22Rv1 (cell line): Measurements from ENCODE around the gene VWA8.

Experiments used
- ZFX ChIP-seq: fragments of 450-650 bp; IDR thresholded peaks from 2 replicates; pipeline ENCODE4 v1.6.1; 2017; ENCODE audit warnings: antibody characterized with exemption, borderline replicate concordance
- TF ChIP-seq, protein P1 (sequence below): fragments of 450-650 bp; IDR thresholded peaks from 2 replicates; pipeline ENCODE4 v1.5.1; 2017; ENCODE audit warnings: mild to moderate bottlenecking

DNA sequence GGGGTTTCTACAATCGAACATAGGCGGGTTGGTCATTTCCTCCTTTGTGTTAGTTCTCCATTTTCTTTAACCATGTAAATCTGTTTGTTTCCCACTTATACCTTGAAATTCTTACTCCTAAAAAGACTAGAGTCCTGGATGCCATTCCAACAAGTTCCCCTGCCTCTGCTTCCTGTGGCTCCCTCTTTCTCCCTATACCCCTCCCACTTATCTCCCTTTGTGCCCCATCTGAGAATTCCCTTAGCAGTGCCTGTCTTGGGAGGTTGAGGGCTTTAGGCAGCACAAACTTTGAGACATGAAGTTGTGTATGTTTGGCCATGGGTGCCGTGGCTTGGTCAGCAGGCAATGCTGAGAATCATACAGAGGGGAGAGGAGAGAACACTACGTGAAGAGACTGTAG is 327.1 kb downstream of the VWA8 start:
- TF ChIP-seq, protein P1, sequence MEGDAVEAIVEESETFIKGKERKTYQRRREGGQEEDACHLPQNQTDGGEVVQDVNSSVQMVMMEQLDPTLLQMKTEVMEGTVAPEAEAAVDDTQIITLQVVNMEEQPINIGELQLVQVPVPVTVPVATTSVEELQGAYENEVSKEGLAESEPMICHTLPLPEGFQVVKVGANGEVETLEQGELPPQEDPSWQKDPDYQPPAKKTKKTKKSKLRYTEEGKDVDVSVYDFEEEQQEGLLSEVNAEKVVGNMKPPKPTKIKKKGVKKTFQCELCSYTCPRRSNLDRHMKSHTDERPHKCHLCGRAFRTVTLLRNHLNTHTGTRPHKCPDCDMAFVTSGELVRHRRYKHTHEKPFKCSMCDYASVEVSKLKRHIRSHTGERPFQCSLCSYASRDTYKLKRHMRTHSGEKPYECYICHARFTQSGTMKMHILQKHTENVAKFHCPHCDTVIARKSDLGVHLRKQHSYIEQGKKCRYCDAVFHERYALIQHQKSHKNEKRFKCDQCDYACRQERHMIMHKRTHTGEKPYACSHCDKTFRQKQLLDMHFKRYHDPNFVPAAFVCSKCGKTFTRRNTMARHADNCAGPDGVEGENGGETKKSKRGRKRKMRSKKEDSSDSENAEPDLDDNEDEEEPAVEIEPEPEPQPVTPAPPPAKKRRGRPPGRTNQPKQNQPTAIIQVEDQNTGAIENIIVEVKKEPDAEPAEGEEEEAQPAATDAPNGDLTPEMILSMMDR, result no peak
- no peak for TF ChIP-seq ZFX
